DOHH2 (cell line): ENCODE results near the gene NPY.

Experiments used
- H3F3A ChIP-seq: fragments of 200-600 bp; sonication (generic), shearing (Covaris generic); 2 replicates; pipeline ENCODE4 v1.6.0; 2016; ENCODE audit warnings: antibody characterized with exemption, mild to moderate bottlenecking; ENCODE audit not compliant: control insufficient read depth, insufficient read depth
- H3K27ac ChIP-seq: fragments of 200-600 bp; sonication (generic); 2 replicates; pipeline ENCODE4 v1.5.1; 2014; ENCODE audit warnings: low read depth, mild to moderate bottlenecking, low read length, moderate library complexity
- H3K27me3 ChIP-seq: fragments of 200-600 bp; sonication (generic); 2 replicates; pipeline ENCODE4 v1.6.1; 2014; ENCODE audit warnings: mild to moderate bottlenecking, low read length, mixed read lengths; ENCODE audit not compliant: control insufficient read depth
- H3K36me3 ChIP-seq: fragments of 200-600 bp; sonication (generic); 2 replicates; pipeline ENCODE4 v1.6.1; 2014; ENCODE audit warnings: mild to moderate bottlenecking, low read length, moderate library complexity, mixed read lengths; ENCODE audit not compliant: control insufficient read depth
- H3K4me1 ChIP-seq: fragments of 200-600 bp; sonication (generic); 2 replicates; pipeline ENCODE4 v1.6.1; 2014; ENCODE audit warnings: mild to moderate bottlenecking, low read length, mixed read lengths; ENCODE audit not compliant: control insufficient read depth
- H3K4me2 ChIP-seq: fragments of 200-600 bp; sonication (generic); 2 replicates; pipeline ENCODE4 v1.6.0; 2014; ENCODE audit warnings: mild to moderate bottlenecking, low read length, moderate library complexity
- H3K4me3 ChIP-seq: fragments of 200-600 bp; sonication (generic); 2 replicates; pipeline ENCODE4 v1.5.1; 2014; ENCODE audit warnings: mild to moderate bottlenecking, low read length, mixed read lengths
- H3K79me2 ChIP-seq: fragments of 200-600 bp; sonication (generic); 2 replicates; pipeline ENCODE4 v1.6.1; 2014; ENCODE audit warnings: mild to moderate bottlenecking, low read length, mixed read lengths; ENCODE audit not compliant: control insufficient read depth
- H3K9me2 ChIP-seq: fragments of 200-600 bp; sonication (generic); replicated peaks from 2 replicates; pipeline ENCODE4 v1.6.1; 2014; ENCODE audit warnings: mild to moderate bottlenecking, low read length, mixed read lengths; ENCODE audit not compliant: control insufficient read depth
- H3K9me3 ChIP-seq: fragments of 200-600 bp; sonication (generic); 2 replicates; pipeline ENCODE4 v1.6.1; 2014; ENCODE audit warnings: antibody characterized with exemption, low read length, mixed read lengths; ENCODE audit not compliant: control insufficient read depth, insufficient read depth
- H4K20me1 ChIP-seq: fragments of 200-600 bp; sonication (generic); 2 replicates; pipeline ENCODE4 v1.6.0; 2014; ENCODE audit warnings: low read depth, mild to moderate bottlenecking, antibody characterized with exemption, low read length, moderate library complexity; ENCODE audit not compliant: control insufficient read depth, insufficient read depth
- EZH2phosphoT487 ChIP-seq: fragments of 200-600 bp; sonication (generic); IDR thresholded peaks from 2 replicates; pipeline ENCODE4 v1.6.1; 2017; ENCODE audit warnings: borderline replicate concordance, mild to moderate bottlenecking, antibody characterized with exemption, low read length, moderate library complexity, mixed read lengths
- TF ChIP-seq, protein P1 (sequence below): fragments of 200-600 bp; sonication (generic); IDR thresholded peaks from one replicate; pipeline ENCODE4 v1.5.1; 2014; ENCODE audit warnings: antibody characterized with exemption, mild to moderate bottlenecking, low read depth, low read length; ENCODE audit not compliant: poor library complexity, severe bottlenecking

The NPY gene

DNA sequence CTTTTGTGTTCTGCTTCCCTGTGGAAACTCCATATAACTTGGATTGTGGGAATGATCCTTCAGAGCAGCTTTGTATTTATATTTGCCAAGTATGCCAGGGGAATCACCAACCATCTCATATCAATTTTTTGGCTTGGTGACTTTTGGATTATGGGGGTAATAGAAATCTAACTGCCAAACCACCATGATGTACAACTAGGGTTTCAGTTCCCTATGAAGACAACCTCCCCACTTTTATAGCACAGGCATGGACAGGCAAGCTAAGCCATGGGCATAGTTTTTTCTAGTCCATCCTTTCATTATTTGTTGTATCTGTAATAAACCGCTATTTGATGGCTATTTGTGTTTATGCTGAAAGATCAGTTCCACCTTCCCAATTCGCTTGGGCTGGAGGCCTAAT, 17.7 kb downstream of the NPY start:
- Histone ChIP-seq H3K36me3 (no peaks in the 10 kb centered on the region), H3K27ac (no peak overlapping the region), H3K9me3 (no peaks in the 10 kb centered on the region), H3K4me2 (no peak overlapping the region), H3K4me1 (peaks cover 7% of the 10 kb centered on the region), H3K27me3 (peaks cover 13% of the 10 kb centered on the region; the same call in 1 of the 2 replicates), H3K9me2 (no peaks in the 10 kb centered on the region), H3K4me3 (no peak overlapping the region), H3F3A (no peaks in the 10 kb centered on the region), H4K20me1 (no peaks in the 10 kb centered on the region), H3K79me2 (no peaks in the 10 kb centered on the region)
- TF ChIP-seq, protein P1, sequence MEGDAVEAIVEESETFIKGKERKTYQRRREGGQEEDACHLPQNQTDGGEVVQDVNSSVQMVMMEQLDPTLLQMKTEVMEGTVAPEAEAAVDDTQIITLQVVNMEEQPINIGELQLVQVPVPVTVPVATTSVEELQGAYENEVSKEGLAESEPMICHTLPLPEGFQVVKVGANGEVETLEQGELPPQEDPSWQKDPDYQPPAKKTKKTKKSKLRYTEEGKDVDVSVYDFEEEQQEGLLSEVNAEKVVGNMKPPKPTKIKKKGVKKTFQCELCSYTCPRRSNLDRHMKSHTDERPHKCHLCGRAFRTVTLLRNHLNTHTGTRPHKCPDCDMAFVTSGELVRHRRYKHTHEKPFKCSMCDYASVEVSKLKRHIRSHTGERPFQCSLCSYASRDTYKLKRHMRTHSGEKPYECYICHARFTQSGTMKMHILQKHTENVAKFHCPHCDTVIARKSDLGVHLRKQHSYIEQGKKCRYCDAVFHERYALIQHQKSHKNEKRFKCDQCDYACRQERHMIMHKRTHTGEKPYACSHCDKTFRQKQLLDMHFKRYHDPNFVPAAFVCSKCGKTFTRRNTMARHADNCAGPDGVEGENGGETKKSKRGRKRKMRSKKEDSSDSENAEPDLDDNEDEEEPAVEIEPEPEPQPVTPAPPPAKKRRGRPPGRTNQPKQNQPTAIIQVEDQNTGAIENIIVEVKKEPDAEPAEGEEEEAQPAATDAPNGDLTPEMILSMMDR = no peak
- no peak for TF ChIP-seq EZH2phosphoT487

DNA sequence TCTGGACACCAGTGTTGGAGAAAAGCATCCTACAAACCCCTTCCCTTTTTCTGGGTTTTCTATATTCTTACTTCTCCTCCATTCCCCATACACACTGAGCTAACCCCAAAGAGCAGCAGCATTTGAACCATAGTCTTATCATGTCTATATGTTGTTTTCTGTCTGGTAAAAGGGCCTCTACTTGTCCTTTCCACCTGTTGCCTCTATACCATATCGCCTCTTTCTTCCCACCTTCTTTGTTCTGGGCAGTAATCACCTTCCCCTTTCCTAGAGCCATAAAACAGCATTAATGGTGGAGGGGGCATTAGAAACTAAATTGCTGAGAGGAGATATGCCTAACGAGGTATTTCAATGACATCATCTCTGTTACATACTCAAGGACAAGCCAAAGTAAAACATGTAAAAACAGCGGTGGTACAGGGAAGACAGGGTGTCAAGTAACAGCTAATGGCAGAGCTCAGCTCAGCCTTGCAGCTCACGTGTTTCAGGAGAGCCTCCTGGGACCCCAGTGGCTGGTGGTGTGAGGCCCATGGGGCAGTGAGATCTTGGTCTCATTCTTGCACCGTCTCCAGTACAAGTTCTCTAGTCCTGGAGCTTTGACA, 20.6 kb downstream of the NPY start:
- Histone ChIP-seq H3K36me3 (no peaks in the 10 kb centered on the region), H3K4me2 (no peak overlapping the region), H3K4me3 (no peak overlapping the region), H3K79me2 (no peaks in the 10 kb centered on the region), H3K9me2 (no peaks in the 10 kb centered on the region), H3K4me1 (no peaks in the 10 kb centered on the region), H4K20me1 (no peaks in the 10 kb centered on the region), H3F3A (no peaks in the 10 kb centered on the region), H3K27ac (no peak overlapping the region), H3K27me3 (peaks cover 8% of the 10 kb centered on the region), H3K9me3 (no peaks in the 10 kb centered on the region)
- TF ChIP-seq, protein P1 = no peak
- TF ChIP-seq EZH2phosphoT487 = no peak

DNA sequence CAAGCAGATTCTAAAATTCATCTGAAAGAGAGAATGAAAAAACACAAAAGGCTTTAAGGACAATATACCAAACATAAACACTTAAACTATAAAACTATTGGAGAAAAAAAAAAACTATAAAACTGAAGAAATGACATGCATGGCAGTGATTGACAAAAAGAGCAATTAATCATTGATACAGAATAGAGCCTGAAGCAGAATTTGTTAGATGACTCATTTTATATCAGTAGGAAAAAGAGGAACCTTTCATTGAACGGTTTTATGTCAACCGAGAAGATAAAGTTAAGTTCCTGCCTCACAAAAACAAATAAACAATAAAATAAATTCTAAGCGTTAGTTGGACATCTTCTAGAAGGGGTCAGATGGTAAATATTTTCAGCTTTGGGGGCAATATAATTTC, 23.3 kb downstream of the NPY start:
- no peak overlapping the region for H3K4me3 ChIP-seq
- no peak overlapping the region for H3K27ac ChIP-seq

More for the DNA sequence above, 23.3 kb downstream of the NPY start:
- no peaks in the 10 kb centered on the region for H3K4me1 ChIP-seq
- H3K36me3 ChIP-seq = no peaks in the 10 kb centered on the region
- no peaks in the 10 kb centered on the region for H4K20me1 ChIP-seq
- H3F3A ChIP-seq = no peaks in the 10 kb centered on the region
- no peaks in the 10 kb centered on the region for H3K79me2 ChIP-seq
- no peaks in the 10 kb centered on the region for H3K9me2 ChIP-seq
- no peaks in the 10 kb centered on the region for H3K9me3 ChIP-seq
- no peak for TF ChIP-seq EZH2phosphoT487
- TF ChIP-seq, protein P1 = no peak
- no peak overlapping the region for H3K4me2 ChIP-seq
- H3K27me3 ChIP-seq = peaks cover 7% of the 10 kb centered on the region
